Activated CD4-positive, alpha-beta T cell treated with anti-CD3 and anti-CD28 coated beads, Interleukin-2, amount 10 ng/mL, durations not matched to agents 7 days and 5 days (primary cell): ENCODE data around the gene ADAMTS2. TPM values are rescaled to one million over a fixed set of nuclear protein-coding genes. Genes with fewer than 3 reads are reported as not detected.
"Not testable (repeated sequence)": the region's sequence is repeated elsewhere in the genome, so short reads cannot be mapped to it uniquely, and the experiment has no call there.

Experiments used
- CTCF ChIA-PET: fragments of 350-600 bp; sonication (Branson Sonifier 250); formaldehyde crosslinking; loops from one replicate; lab custom pipeline; 2021; ENCODE audit warnings: antibody characterized with exemption; lab: Charles Lee
- POLR2A ChIA-PET: fragments of 350-600 bp; sonication (Branson Sonifier 250); formaldehyde crosslinking; loops from one replicate; lab custom pipeline; 2021; ENCODE audit warnings: antibody characterized with exemption; lab: Charles Lee
- DNase-seq: peaks from one replicate; pipeline ENCODE4 v3.0.0-alpha.2; 2020
- H3K27ac Mint-ChIP-seq: one replicate; pipeline ENCODE4 v1.8.0; 2021; ENCODE audit warnings: mild to moderate bottlenecking, moderate library complexity, mixed read lengths
- H3K27me3 Mint-ChIP-seq: one replicate; pipeline ENCODE4 v1.8.0; 2021; ENCODE audit warnings: mixed read lengths
- H3K36me3 Mint-ChIP-seq: one replicate; pipeline ENCODE4 v1.8.0; 2021; ENCODE audit warnings: low read depth, mixed read lengths
- H3K4me1 Mint-ChIP-seq: one replicate; pipeline ENCODE4 v1.8.0; 2021; ENCODE audit warnings: mixed read lengths
- H3K4me3 Mint-ChIP-seq: one replicate; pipeline ENCODE4 v1.8.0; 2021; ENCODE audit warnings: mild to moderate bottlenecking, moderate library complexity, mixed read lengths
- H3K9me3 Mint-ChIP-seq: one replicate; pipeline ENCODE4 v1.8.0; 2021; ENCODE audit warnings: mixed read lengths
- total RNA-seq, 2 experiments: library from RNA; stranded (reverse); gene quantifications; one replicate each; pipeline ENCODE4 v1.2.3, GENCODE V29; 2021

ADAMTS2 gene
- total RNA-seq, 2 experiments from 2014 or later = not detected

- POLR2A ChIA-PET = no interaction called here
These were observed 11.2 kb downstream of the ADAMTS2 start for GRCh38 chr5:179333796-179334761.

GRCh38 chr5:179332741-179333290 lies 12.4 kb downstream of the ADAMTS2 start:
- Mint-ChIP-seq H3K9me3 (no peaks in the 10 kb centered on the region), H3K36me3 (no peaks in the 10 kb centered on the region), H3K27ac (no peak overlapping the region), H3K27me3 (no peaks in the 10 kb centered on the region), H3K4me1 (no peaks in the 10 kb centered on the region), H3K4me3 (no peak overlapping the region)
- CTCF ChIA-PET = interaction anchor here (0.6 kb wide), 1 partner anchor 599 kb away, joined by 3 read pairs; no protein-coding TSS in a partner anchor
- DNase-seq = no peak
- POLR2A ChIA-PET = no interaction called here

More at GRCh38 chr5:179333796-179334761, 11.2 kb downstream of the ADAMTS2 start:
- Mint-ChIP-seq H3K9me3 (no peaks in the 10 kb centered on the region), H3K27ac (no peak overlapping the region), H3K4me1 (no peaks in the 10 kb centered on the region), H3K36me3 (no peaks in the 10 kb centered on the region), H3K27me3 (no peaks in the 10 kb centered on the region), H3K4me3 (no peak overlapping the region)
- CTCF ChIA-PET = no interaction called here
- no peak for DNase-seq

GRCh38 chr5:179331591-179332375 lies 13.5 kb downstream of the ADAMTS2 start:
- no peaks in the 10 kb centered on the region for H3K27me3 Mint-ChIP-seq
- no peaks in the 10 kb centered on the region for H3K9me3 Mint-ChIP-seq
- ChIA-PET POLR2A (no interaction called here), CTCF (no interaction called here)
- no peak overlapping the region for H3K27ac Mint-ChIP-seq
- no peak for DNase-seq
- no peak overlapping the region for H3K4me3 Mint-ChIP-seq
- H3K4me1 Mint-ChIP-seq = no peaks in the 10 kb centered on the region
- no peaks in the 10 kb centered on the region for H3K36me3 Mint-ChIP-seq

GRCh38 chr5:179330186-179330900 lies 14.9 kb downstream of the ADAMTS2 start:
- no peaks in the 10 kb centered on the region for H3K4me1 Mint-ChIP-seq

GRCh38 chr5:179328291-179328690 lies 17.0 kb downstream of the ADAMTS2 start:
- Mint-ChIP-seq H3K36me3 (no peaks in the 10 kb centered on the region), H3K27ac (no peak overlapping the region), H3K27me3 (no peaks in the 10 kb centered on the region), H3K4me1 (no peaks in the 10 kb centered on the region), H3K4me3 (no peak overlapping the region), H3K9me3 (no peaks in the 10 kb centered on the region)
- POLR2A ChIA-PET = no interaction called here
- CTCF ChIA-PET = no interaction called here
- DNase-seq = no peak

More at GRCh38 chr5:179330186-179330900, 14.9 kb downstream of the ADAMTS2 start:
- DNase-seq = no peak
- no peak overlapping the region for H3K4me3 Mint-ChIP-seq
- no peak overlapping the region for H3K27ac Mint-ChIP-seq
- no peaks in the 10 kb centered on the region for H3K27me3 Mint-ChIP-seq
- no peaks in the 10 kb centered on the region for H3K9me3 Mint-ChIP-seq
- CTCF ChIA-PET = interaction anchor here (1.0 kb wide), 1 partner anchor 10 kb away, joined by 4 read pairs; no protein-coding TSS in a partner anchor
- H3K36me3 Mint-ChIP-seq = no peaks in the 10 kb centered on the region
- POLR2A ChIA-PET = no interaction called here

GRCh38 chr5:179327021-179327735 lies 18.1 kb downstream of the ADAMTS2 start:
- no peaks in the 10 kb centered on the region for H3K4me1 Mint-ChIP-seq
- no peak overlapping the region for H3K4me3 Mint-ChIP-seq
- no peak for DNase-seq
- H3K27me3 Mint-ChIP-seq = no peaks in the 10 kb centered on the region
- H3K27ac Mint-ChIP-seq = no peak overlapping the region
- POLR2A ChIA-PET = no interaction called here
- H3K9me3 Mint-ChIP-seq = no peaks in the 10 kb centered on the region
- CTCF ChIA-PET = no interaction called here
- H3K36me3 Mint-ChIP-seq = no peaks in the 10 kb centered on the region

GRCh38 chr5:179326122-179326927 lies 18.9 kb downstream of the ADAMTS2 start:
- Mint-ChIP-seq H3K36me3 (no peaks in the 10 kb centered on the region), H3K27ac (no peak overlapping the region), H3K4me3 (no peak overlapping the region), H3K27me3 (no peaks in the 10 kb centered on the region), H3K9me3 (no peaks in the 10 kb centered on the region), H3K4me1 (no peaks in the 10 kb centered on the region)
- ChIA-PET POLR2A (no interaction called here), CTCF (no interaction called here)
- DNase-seq = no peak

GRCh38 chr5:179325296-179326031 lies 19.8 kb downstream of the ADAMTS2 start:
- H3K4me3 Mint-ChIP-seq = no peak overlapping the region
- ChIA-PET CTCF (interaction anchor here (1.0 kb wide), 1 partner anchor 15 kb away, joined by 3 read pairs; no protein-coding TSS in a partner anchor), POLR2A (no interaction called here)
- no peaks in the 10 kb centered on the region for H3K27me3 Mint-ChIP-seq
- no peaks in the 10 kb centered on the region for H3K9me3 Mint-ChIP-seq
- DNase-seq = no peak
- no peaks in the 10 kb centered on the region for H3K36me3 Mint-ChIP-seq
- H3K27ac Mint-ChIP-seq = no peak overlapping the region
- no peaks in the 10 kb centered on the region for H3K4me1 Mint-ChIP-seq

- ChIA-PET CTCF (interaction anchor here (1.0 kb wide), 1 partner anchor 14 kb away, joined by 3 read pairs; no protein-coding TSS in a partner anchor), POLR2A (no interaction called here)
- no peaks in the 10 kb centered on the region for H3K27me3 Mint-ChIP-seq
- H3K4me1 Mint-ChIP-seq = no peaks in the 10 kb centered on the region
- DNase-seq = no peak
- H3K9me3 Mint-ChIP-seq = no peaks in the 10 kb centered on the region
- no peak overlapping the region for H3K4me3 Mint-ChIP-seq
- no peak overlapping the region for H3K27ac Mint-ChIP-seq
- H3K36me3 Mint-ChIP-seq = no peaks in the 10 kb centered on the region
These were observed 20.4 kb downstream of the ADAMTS2 start for GRCh38 chr5:179324760-179325295.

- DNase-seq, H3K27ac Mint-ChIP-seq, H3K27me3 Mint-ChIP-seq, H3K4me3 Mint-ChIP-seq, H3K9me3 Mint-ChIP-seq, H3K4me1 Mint-ChIP-seq, H3K36me3 Mint-ChIP-seq, POLR2A ChIA-PET: not testable (repeated sequence)
- CTCF ChIA-PET = interaction anchor here (1.0 kb wide), 1 partner anchor 14 kb away, joined by 3 read pairs; no protein-coding TSS in a partner anchor
These were observed 20.9 kb downstream of the ADAMTS2 start for GRCh38 chr5:179324316-179324715.
